AG09319 (cell line): ENCODE measurements around the gene C17orf50.

ENCODE experiments used
- DNase-seq: peaks from one replicate; pipeline ENCODE4 v3.0.0-alpha.2; 2010; ENCODE audit warnings: low read depth; ENCODE audit errors: extremely low read depth
- CTCF ChIP-seq: IDR thresholded peaks from 2 replicates; pipeline ENCODE4 v1.5.1; 2011; ENCODE audit warnings: low read depth, mild to moderate bottlenecking, inconsistent platforms, low read length, moderate library complexity

The C17orf50 gene

GRCh38 chr17:35728551-35728950 lies 32.1 kb upstream of the C17orf50 start:
- TF ChIP-seq CTCF, result no peak
- DNase-seq, result no peak

- TF ChIP-seq CTCF, result no peak
- no peak for DNase-seq
These were observed 31.3 kb upstream of the C17orf50 start for GRCh38 chr17:35729405-35729833.

GRCh38 chr17:35730400-35731005 lies 30.2 kb upstream of the C17orf50 start:
- DNase-seq, result no peak
- TF ChIP-seq CTCF, result no peak

- no peak for DNase-seq
- no peak for TF ChIP-seq CTCF
These were observed 29.3 kb upstream of the C17orf50 start, which contains the start of gene RASL10B for GRCh38 chr17:35731239-35731916. Gene RASL10B (plus strand): TSS chr17:35731639. CDS start chr17:35735185, 3,546 bp downstream.

- DNase-seq, result no peak
- TF ChIP-seq CTCF, result no peak
These were observed 28.5 kb upstream of the C17orf50 start for GRCh38 chr17:35731917-35732805.

GRCh38 chr17:35732806-35733136 lies 27.9 kb upstream of the C17orf50 start:
- TF ChIP-seq CTCF, result no peak
- DNase-seq, result no peak

- DNase-seq, result no peak
These were observed 27.3 kb upstream of the C17orf50 start for GRCh38 chr17:35733366-35733765.

More at GRCh38 chr17:35733366-35733765, 27.3 kb upstream of the C17orf50 start:
- TF ChIP-seq CTCF, result no peak
